Measurements from ENCODE around the gene CEND1. TPM values are rescaled to one million over a fixed set of nuclear protein-coding genes. Genes with fewer than 3 reads are reported as not detected.

CEND1 gene
- polyA plus RNA-seq, 1 of the 3 experiments (the other 2 are of a cell fraction): 3.6 TPM

DNA sequence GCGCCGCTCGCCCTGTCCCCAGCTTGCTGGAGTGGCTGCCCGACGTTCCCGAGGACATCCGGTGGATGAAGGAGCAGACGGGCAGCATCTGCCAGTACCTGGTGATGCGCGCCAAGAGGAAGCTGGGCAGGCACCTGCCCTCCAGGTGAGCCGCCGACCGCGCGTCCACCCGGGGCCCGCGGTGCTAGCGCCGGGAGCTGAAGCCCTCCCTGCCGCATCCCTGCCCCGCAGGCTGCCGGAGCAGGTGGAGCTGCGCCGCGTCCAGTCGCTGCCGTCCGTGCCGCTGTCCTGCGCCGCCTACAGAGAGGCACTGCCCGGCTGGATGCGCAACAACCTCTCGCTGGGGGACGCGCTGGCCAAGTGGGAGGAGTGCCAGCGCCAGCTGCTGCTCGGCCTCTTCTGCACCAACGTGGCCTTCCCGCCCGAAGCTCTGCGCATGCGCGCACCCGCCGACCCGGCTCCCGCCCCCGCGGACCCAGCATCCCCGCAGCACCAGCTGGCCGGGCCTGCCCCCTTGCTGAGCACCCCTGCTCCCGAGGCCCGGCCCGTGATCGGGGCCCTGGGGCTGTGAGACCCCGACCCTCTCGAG lies 34.5 kb upstream of the CEND1 start:
- H3K4me2 ChIP-seq: no peak overlapping the region
- no peak for DNase-seq
- H3K9ac ChIP-seq: no peak overlapping the region
- TF ChIP-seq RCOR1 (IDR thresholded peaks at IDR 0.05; ENCODE audit: low read length) (no peak), ELF1 (IDR thresholded peaks at IDR 0.05) (no peak), GABPA (IDR thresholded peaks at IDR 0.05; ENCODE audit: low read depth) (no peak), MXI1 (IDR thresholded peaks at IDR 0.05; ENCODE audit: low read depth, low read length) (no peak), TAF1 (IDR thresholded peaks at IDR 0.05; ENCODE audit: borderline replicate concordance, low read depth, low read length) (no peak), TCF12 (IDR thresholded peaks at IDR 0.05) (no peak), FOXM1 (IDR thresholded peaks at IDR 0.05; ENCODE audit: low read depth) (no peak), NRF1 (IDR thresholded peaks at IDR 0.05; ENCODE audit: low read depth, low read length) (no peak), EZH2phosphoT487 (IDR thresholded peaks at IDR 0.05; ENCODE audit: borderline replicate concordance, low read depth) (no peak), SIN3A (IDR thresholded peaks at IDR 0.05; ENCODE audit: borderline replicate concordance, low read depth, low read length) (no peak), SMC3 (IDR thresholded peaks at IDR 0.05; ENCODE audit: low read depth, low read length) (no peak), CHD2 (IDR thresholded peaks at IDR 0.05; ENCODE audit: low read length, partially characterized antibody) (no peak)
- TF ChIP-seq, protein P1, sequence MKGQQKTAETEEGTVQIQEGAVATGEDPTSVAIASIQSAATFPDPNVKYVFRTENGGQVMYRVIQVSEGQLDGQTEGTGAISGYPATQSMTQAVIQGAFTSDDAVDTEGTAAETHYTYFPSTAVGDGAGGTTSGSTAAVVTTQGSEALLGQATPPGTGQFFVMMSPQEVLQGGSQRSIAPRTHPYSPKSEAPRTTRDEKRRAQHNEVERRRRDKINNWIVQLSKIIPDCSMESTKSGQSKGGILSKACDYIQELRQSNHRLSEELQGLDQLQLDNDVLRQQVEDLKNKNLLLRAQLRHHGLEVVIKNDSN (IDR thresholded peaks at IDR 0.05; ENCODE audit: borderline replicate concordance, low read depth): no peak
- H3K9me2 ChIP-seq: no peaks in the 10 kb centered on the region
- WGBS (ENCODE audit: low lambda C conversion rate): 99% methylated on average over 42 of the region's 59 CpGs
- no peak overlapping the region for H3K27ac ChIP-seq (ENCODE audit: low read depth in 2 of 2, low read length in 1 of 2)
- H3F3A ChIP-seq (replicated peaks; ENCODE audit: insufficient read depth): peaks cover 7% of the 10 kb centered on the region
- peaks cover 14 to 23% of the 10 kb centered on the region in 2 experiments; a peak in 3 of 4 replicates for H3K4me1 ChIP-seq (ENCODE audit: control insufficient read depth in 1 of 2, insufficient read depth in 2 of 2, low read depth in 1 of 2, low read length in 1 of 2)
- H3K27me3 ChIP-seq (ENCODE audit: insufficient read depth): no peaks in the 10 kb centered on the region
- ChIA-PET CTCF (no interaction called here), POLR2A (no interaction called here)
- no peak overlapping the region for H3K4me3 ChIP-seq (ENCODE audit: low read depth in 2 of 2, low read length in 1 of 2)
- H3K36me3 ChIP-seq (replicated peaks in 1 of 2; ENCODE audit: control insufficient read depth in 1 of 2, insufficient read depth in 2 of 2, low read length in 1 of 2): peaks cover 0 to 21% of the 10 kb centered on the region in 2 experiments
- peaks cover 26% of the 10 kb centered on the region for H3K79me2 ChIP-seq (ENCODE audit: insufficient read depth)
- H2AFZ ChIP-seq (ENCODE audit: low read depth): no peak overlapping the region
- peaks cover 31% of the 10 kb centered on the region for H4K20me1 ChIP-seq (ENCODE audit: insufficient read depth)
- no peaks in the 10 kb centered on the region for H3K9me3 ChIP-seq

GRCh38 chr11:823441-824291 lies 33.8 kb upstream of the CEND1 start:
- Histone ChIP-seq H3K27me3 (ENCODE audit: insufficient read depth) (no peaks in the 10 kb centered on the region), H3K9me3 (no peaks in the 10 kb centered on the region), H3K27ac (ENCODE audit: low read depth in 2 of 2, low read length in 1 of 2) (no peak overlapping the region), H3K36me3 (replicated peaks in 1 of 2; ENCODE audit: control insufficient read depth in 1 of 2, insufficient read depth in 2 of 2, low read length in 1 of 2) (peaks cover 0 to 21% of the 10 kb centered on the region in 2 experiments), H2AFZ (ENCODE audit: low read depth) (no peak overlapping the region), H3F3A (replicated peaks; ENCODE audit: insufficient read depth) (peaks cover 7% of the 10 kb centered on the region), H3K9ac (no peak overlapping the region), H3K79me2 (ENCODE audit: insufficient read depth) (peaks cover 26% of the 10 kb centered on the region), H3K4me1 (ENCODE audit: control insufficient read depth in 1 of 2, insufficient read depth in 2 of 2, low read depth in 1 of 2, low read length in 1 of 2) (peaks cover 14 to 28% of the 10 kb centered on the region in 2 experiments; a peak in 3 of 4 replicates), H3K4me2 (no peak overlapping the region), H3K4me3 (ENCODE audit: low read depth in 2 of 2, low read length in 1 of 2) (no peak overlapping the region), H4K20me1 (ENCODE audit: insufficient read depth) (peaks cover 28% of the 10 kb centered on the region), H3K9me2 (no peaks in the 10 kb centered on the region)
- ChIA-PET CTCF (no interaction called here), POLR2A (no interaction called here)
- DNase-seq: no peak
- WGBS (ENCODE audit: low lambda C conversion rate): 99% methylated on average over 29 of the region's 53 CpGs
- TF ChIP-seq TAF1 (IDR thresholded peaks at IDR 0.05; ENCODE audit: borderline replicate concordance, low read depth, low read length): no peak
- TF ChIP-seq RAD21 (IDR thresholded peaks at IDR 0.05; ENCODE audit: low read length): no peak
- TF ChIP-seq PBX3 (IDR thresholded peaks at IDR 0.05): no peak
- TF ChIP-seq RFX5 (IDR thresholded peaks at IDR 0.05; ENCODE audit: low read length): no peak
- TF ChIP-seq FOXJ3 (CRISPR knock-in tag; IDR thresholded peaks at IDR 0.05): no peak
- TF ChIP-seq EP300 (IDR thresholded peaks at IDR 0.05; ENCODE audit: borderline replicate concordance in 1 of 2, low read depth in 1 of 2, low read length in 1 of 2): no peak
- TF ChIP-seq, protein P2, sequence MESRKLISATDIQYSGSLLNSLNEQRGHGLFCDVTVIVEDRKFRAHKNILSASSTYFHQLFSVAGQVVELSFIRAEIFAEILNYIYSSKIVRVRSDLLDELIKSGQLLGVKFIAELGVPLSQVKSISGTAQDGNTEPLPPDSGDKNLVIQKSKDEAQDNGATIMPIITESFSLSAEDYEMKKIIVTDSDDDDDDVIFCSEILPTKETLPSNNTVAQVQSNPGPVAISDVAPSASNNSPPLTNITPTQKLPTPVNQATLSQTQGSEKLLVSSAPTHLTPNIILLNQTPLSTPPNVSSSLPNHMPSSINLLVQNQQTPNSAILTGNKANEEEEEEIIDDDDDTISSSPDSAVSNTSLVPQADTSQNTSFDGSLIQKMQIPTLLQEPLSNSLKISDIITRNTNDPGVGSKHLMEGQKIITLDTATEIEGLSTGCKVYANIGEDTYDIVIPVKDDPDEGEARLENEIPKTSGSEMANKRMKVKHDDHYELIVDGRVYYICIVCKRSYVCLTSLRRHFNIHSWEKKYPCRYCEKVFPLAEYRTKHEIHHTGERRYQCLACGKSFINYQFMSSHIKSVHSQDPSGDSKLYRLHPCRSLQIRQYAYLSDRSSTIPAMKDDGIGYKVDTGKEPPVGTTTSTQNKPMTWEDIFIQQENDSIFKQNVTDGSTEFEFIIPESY (IDR thresholded peaks at IDR 0.05; ENCODE audit: borderline replicate concordance, low read depth): no peak
